NK-92 treated with Interleukin-12 subunit alpha and Interleukin-12 subunit beta, amount 100 ng/mL, for 24 hours (cell line): Measurements from ENCODE around the gene STX12.
A peak's percentile ranks its signal among the peaks of the same experiment; 100 is the strongest.
"Not testable (repeated sequence)": the region's sequence is repeated elsewhere in the genome, so short reads cannot be mapped to it uniquely, and the experiment has no call there.

Experiments
- DNase-seq: peaks from one replicate; lab custom pipeline; 2025; lab: John Stamatoyannopoulos, UW

Gene STX12

DNA sequence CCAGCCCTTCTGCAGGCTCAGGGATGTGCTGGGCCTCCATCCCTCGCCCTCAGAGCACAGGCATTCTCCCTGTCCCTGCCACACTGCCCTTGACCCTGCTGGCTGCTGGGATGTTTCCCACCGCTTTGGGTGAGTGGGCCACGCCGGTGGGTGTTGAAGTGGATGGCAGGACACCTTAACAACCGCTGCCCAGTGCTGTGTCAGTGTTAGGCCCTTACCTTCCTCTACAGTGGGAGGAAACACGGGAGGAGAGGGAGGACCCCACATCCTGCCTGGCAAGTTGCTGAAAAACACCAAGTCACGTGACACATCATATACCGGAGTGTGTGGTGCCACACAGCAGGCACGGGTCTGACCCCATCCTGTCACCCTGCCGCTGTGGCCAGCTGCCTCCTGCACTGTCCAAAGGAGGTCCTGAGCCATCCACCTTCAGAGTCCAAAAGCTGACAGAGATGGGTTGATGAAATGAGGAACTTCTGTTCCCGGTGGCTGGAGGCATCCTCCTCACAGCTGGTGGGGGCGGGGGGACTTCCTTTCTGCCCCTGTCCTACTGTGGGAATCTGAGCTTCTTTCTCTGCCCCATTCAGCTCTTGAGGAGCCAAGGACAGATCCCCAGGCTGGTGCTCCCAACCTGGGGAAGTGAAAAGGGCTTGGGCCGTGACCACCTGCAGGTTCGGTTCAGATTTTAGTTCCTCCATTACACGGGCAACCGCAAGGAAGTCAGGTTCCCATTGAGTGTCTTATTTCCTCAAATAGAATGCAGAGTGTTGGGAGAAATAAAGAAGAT lies 96.1 kb downstream of the STX12 start:
- DNase-seq = peak; percentile 67

DNA sequence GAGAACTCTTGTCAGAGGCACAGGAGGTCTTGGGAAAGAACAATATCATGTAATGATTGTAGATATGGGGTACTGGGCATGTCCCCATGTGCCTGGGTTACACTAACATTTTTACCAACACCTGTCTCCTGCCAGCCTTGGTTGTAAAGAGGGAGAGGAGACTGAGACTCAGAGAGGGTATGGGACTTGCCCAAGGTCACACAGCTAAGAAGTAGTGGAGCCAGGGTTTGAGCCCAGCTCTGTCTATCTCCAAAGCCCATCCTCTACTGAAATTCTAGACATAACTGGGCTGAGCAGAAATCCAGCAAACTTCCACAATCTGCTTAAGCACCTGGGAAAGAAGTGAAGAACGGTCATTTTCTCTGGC lies 96.7 kb downstream of the STX12 start:
- no peak for DNase-seq

DNA sequence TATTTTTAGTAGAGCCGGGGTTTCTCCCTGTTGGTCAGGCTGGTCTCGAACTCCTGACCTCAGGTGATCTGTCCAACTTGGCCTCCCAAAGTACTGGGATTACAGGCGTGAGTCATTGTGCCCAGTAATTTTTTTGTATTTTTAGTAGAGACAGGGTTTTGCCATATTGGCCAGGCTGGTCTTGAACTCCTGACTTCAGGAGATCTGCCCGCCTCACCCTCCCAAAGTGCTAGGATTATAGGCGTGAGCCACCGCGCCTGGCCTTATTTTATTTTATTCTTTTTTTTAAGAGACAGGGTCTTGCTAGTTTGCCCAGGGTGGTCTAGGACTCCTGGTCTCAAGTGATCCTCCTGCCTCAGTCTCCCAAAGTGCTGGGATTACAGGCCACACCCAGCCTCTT lies 98.1 kb downstream of the STX12 start:
- DNase-seq = not testable (repeated sequence)

DNA sequence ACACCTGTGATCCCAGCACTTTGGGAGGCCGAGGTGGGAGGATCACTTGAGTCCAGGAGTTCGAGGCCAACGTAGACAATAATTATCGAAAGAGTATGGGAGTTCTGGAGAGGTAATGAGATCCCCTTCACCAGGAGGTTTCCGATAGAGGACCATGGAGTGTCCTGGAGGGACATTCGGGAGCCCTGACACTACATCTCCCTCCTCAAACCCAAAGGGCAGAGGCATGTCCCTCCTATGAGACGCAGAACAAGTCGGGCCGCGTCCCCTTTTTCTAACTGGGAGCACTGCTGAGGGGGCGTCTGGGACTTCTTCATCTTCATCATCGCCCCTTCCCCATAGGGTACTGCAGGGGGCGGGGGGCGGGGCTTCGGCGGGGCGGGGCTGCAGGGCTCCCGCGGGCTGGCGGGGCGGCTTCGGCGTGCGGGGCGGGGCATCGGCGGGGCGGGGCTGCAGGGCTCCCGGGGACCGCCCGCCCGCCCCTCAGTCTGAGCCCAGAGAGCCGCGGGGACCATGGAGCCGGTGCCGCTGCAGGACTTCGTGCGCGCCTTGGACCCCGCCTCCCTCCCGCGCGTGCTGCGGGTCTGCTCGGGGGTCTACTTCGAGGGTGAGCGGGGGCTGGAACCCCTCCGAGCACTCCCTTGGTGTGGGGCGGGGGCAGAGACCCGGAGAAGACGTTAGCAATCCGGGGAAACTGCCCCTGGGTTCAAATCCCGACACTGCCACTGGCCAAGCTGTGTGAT lies 99.2 kb downstream of the STX12 start, which contains the start of gene THEMIS2:
TSS of gene THEMIS2 (plus strand) at position 486 of the 743 bp plus-strand sequence. CDS start at position 514, 28 bp downstream.
- DNase-seq = no peak

DNA sequence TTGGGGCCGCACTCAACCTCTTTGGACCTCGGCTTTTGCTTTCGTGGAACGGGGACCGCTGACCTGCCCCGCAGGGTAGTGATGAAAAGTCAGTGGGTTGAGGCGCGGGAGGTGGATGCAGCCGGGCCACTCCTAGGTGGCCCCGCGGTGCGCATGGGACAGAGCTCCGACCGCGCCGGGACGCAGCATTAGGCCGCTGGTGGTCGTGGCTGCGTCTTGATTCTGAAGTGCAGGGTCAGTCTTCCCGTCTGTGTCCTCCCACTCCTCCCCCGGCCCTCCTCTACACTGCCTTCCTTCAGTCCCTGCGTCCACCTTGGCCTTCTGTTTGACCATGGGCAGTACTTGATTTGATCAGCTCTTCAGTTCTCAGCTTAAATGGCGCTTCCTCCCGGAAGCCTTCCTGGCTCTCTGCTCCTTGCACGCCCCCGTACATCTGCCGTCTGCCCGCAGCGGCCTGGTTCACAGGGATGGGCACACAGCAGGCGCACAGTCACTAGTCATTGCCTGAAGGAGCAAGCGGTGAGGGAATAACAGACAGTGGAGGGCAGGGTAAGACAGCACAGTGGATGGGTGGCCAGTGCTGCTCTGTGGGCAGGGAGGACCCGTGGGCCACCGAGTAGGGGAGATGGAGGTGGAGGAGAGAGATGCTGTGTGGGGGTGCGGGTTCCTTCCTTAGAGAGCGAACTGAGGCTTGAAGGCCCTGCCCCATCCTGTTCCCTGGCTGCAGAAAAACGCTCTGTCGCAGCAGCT lies 100.0 kb downstream of the STX12 start:
- DNase-seq = no peak

DNA sequence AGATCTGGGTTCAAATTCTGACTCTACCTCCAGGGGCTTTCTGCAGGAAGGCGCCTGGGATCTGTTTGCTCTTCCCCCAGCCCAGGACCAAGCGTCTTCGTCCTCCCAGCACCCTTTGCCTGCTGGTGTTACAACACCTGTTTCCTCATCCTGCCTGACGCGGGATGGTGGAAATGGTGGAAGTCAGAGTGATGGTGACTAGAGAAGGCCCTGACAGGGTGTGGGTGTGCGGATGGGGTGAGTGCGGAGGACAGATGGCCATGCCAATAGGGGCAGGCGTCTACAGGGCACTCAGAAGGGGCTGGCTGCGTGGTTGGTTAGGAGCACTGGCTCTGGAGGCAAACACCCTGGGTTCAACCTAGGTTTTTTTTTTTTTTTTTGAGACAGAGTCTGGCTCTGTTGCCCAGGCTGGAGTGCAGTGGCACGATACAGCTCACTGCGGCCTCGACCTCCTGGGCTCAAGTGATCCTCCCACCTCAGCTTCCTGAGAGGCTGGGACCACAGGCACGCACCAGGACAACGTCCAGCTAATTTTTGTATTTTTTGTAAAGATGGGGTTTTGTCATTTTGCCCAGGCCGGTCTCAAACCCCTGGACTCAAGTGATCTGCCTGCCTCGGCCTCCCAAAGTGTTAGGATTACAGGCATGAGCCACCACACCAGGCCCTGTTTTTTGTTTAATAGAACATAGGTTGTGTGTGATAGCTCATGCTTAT lies 100.8 kb downstream of the STX12 start:
- no peak for DNase-seq
